ENCODE results near the gene CALU. TPM values are rescaled to one million over a fixed set of nuclear protein-coding genes. Genes with fewer than 3 reads are reported as not detected.
A peak's percentile ranks its signal among the peaks of the same experiment; 100 is the strongest.

Gene CALU
- total and polyA plus RNA-seq, 2 experiments from 2014 or later: 231 to 305 TPM

- Histone ChIP-seq H3K27me3 (no peaks in the 10 kb centered on the region), H3K36me3 (no peaks in the 10 kb centered on the region), H3K4me3 (no peak overlapping the region), H3K9me3 (ENCODE audit: low read depth) (no peaks in the 10 kb centered on the region), H3K27ac (no peak overlapping the region), H3K4me1 (ENCODE audit: low read depth) (no peaks in the 10 kb centered on the region)
- DNase-seq (ENCODE audit: low read depth in 1 of 2, low spot score in 1 of 2): peak in 1 of 2 donors; percentile 81
- TF ChIP-seq, protein P1, sequence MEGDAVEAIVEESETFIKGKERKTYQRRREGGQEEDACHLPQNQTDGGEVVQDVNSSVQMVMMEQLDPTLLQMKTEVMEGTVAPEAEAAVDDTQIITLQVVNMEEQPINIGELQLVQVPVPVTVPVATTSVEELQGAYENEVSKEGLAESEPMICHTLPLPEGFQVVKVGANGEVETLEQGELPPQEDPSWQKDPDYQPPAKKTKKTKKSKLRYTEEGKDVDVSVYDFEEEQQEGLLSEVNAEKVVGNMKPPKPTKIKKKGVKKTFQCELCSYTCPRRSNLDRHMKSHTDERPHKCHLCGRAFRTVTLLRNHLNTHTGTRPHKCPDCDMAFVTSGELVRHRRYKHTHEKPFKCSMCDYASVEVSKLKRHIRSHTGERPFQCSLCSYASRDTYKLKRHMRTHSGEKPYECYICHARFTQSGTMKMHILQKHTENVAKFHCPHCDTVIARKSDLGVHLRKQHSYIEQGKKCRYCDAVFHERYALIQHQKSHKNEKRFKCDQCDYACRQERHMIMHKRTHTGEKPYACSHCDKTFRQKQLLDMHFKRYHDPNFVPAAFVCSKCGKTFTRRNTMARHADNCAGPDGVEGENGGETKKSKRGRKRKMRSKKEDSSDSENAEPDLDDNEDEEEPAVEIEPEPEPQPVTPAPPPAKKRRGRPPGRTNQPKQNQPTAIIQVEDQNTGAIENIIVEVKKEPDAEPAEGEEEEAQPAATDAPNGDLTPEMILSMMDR (IDR thresholded peaks at IDR 0.05; ENCODE audit: low read depth, low read length): no peak
Measured at GRCh38 chr7:128705891-128706333, 33.2 kb upstream of the CALU start.

GRCh38 chr7:128707752-128708151, 31.4 kb upstream of the CALU start:
- Histone ChIP-seq H3K4me1 (ENCODE audit: low read depth) (no peaks in the 10 kb centered on the region), H3K9me3 (ENCODE audit: low read depth) (no peaks in the 10 kb centered on the region), H3K4me3 (no peak overlapping the region), H3K27me3 (no peaks in the 10 kb centered on the region), H3K36me3 (no peaks in the 10 kb centered on the region), H3K27ac (no peak overlapping the region)
- no peak for DNase-seq (ENCODE audit: low read depth in 1 of 2, low spot score in 1 of 2)
- TF ChIP-seq, protein P1 (IDR thresholded peaks at IDR 0.05; ENCODE audit: low read depth, low read length): no peak

DNA sequence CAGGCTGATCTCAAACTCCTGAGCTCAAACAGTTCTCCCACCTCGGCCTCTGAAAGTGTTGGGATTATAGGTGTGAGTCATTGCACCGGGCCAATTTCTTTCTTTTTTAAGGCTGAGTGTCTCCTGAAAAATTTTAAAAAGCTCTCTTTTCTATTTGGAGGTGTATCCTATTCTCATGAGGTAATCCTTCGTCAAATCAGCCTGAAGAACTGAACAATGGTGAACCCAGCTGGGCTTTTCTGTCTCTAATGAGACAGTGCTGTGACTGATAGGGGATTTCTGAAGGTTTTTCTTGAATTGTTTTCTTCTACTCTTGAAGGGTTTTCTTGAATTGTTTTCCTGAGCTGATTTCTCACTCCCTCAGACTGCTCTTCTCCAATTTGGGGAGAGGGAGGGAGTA, 30.9 kb upstream of the CALU start:
- Histone ChIP-seq H3K36me3 (no peaks in the 10 kb centered on the region), H3K9me3 (ENCODE audit: low read depth) (no peaks in the 10 kb centered on the region), H3K27ac (no peak overlapping the region), H3K4me1 (ENCODE audit: low read depth) (no peaks in the 10 kb centered on the region), H3K4me3 (no peak overlapping the region), H3K27me3 (no peaks in the 10 kb centered on the region)
- TF ChIP-seq, protein P1 (IDR thresholded peaks at IDR 0.05; ENCODE audit: low read depth, low read length): no peak
- DNase-seq (ENCODE audit: low read depth in 1 of 2, low spot score in 1 of 2): no peak

DNA sequence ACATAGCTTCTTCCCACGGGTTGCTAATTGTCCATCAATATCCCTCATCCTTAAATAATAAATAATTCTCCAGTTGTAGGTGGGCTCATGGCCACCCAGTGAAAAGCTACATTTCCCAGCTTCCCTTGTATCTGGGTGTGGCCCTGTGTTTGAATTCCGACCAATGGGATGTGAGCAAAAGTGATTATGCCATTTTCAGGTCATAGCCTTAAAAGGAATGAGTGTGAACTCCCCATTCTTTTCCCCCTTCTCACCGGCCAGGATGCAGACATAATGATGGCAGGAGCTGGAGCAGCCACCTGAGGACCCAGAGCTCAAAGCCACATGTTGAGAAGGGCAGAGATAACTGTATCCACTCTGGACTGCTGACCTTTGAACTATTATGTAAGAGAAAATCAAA, 30.3 kb upstream of the CALU start:
- TF ChIP-seq, protein P1 (IDR thresholded peaks at IDR 0.05; ENCODE audit: low read depth, low read length): no peak
- Histone ChIP-seq H3K27me3 (no peaks in the 10 kb centered on the region), H3K36me3 (no peaks in the 10 kb centered on the region), H3K4me3 (no peak overlapping the region), H3K9me3 (ENCODE audit: low read depth) (no peaks in the 10 kb centered on the region), H3K27ac (no peak overlapping the region), H3K4me1 (ENCODE audit: low read depth) (no peaks in the 10 kb centered on the region)
- no peak for DNase-seq (ENCODE audit: low read depth in 1 of 2, low spot score in 1 of 2)

- Histone ChIP-seq H3K4me3 (no peak overlapping the region), H3K27ac (no peak overlapping the region), H3K27me3 (no peaks in the 10 kb centered on the region), H3K36me3 (no peaks in the 10 kb centered on the region), H3K4me1 (ENCODE audit: low read depth) (no peaks in the 10 kb centered on the region), H3K9me3 (ENCODE audit: low read depth) (no peaks in the 10 kb centered on the region)
- TF ChIP-seq, protein P1 (IDR thresholded peaks at IDR 0.05; ENCODE audit: low read depth, low read length): no peak
- peak in 1 of 2 donors; percentile 81 for DNase-seq (ENCODE audit: low read depth in 1 of 2, low spot score in 1 of 2)
Measured at GRCh38 chr7:128710481-128710880, 28.7 kb upstream of the CALU start.

DNA sequence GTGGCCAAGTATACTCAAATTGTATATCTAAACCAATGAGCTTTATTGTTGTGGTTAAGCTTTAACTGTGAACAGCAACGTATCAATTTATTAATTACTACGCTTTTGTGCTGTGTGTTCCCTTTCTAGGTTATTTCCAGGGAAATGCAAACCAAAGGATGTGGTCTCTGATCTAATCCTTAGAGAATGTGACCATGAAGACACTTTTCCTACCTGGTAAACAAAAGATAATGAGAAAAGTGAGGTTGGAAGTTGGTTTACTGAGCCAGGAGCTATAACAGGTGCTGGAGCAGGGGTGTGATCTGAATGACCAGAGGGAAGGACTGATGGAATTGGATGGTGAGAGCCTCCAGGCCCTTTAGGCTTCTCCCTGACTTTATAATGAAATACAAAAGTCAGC, 25.4 kb upstream of the CALU start:
- no peak for DNase-seq (ENCODE audit: low read depth in 1 of 2, low spot score in 1 of 2)
- H3K4me3 ChIP-seq: no peak overlapping the region
- H3K36me3 ChIP-seq: no peaks in the 10 kb centered on the region
- no peaks in the 10 kb centered on the region for H3K27me3 ChIP-seq
- H3K4me1 ChIP-seq (ENCODE audit: low read depth): no peaks in the 10 kb centered on the region
- no peaks in the 10 kb centered on the region for H3K9me3 ChIP-seq (ENCODE audit: low read depth)
- H3K27ac ChIP-seq: no peak overlapping the region
- TF ChIP-seq, protein P1 (IDR thresholded peaks at IDR 0.05; ENCODE audit: low read depth, low read length): no peak

Measured in cardiac muscle cell (in vitro differentiated cells and primary cell).